ENCODE measurements around the gene RBM17.

RBM17 gene

DNA sequence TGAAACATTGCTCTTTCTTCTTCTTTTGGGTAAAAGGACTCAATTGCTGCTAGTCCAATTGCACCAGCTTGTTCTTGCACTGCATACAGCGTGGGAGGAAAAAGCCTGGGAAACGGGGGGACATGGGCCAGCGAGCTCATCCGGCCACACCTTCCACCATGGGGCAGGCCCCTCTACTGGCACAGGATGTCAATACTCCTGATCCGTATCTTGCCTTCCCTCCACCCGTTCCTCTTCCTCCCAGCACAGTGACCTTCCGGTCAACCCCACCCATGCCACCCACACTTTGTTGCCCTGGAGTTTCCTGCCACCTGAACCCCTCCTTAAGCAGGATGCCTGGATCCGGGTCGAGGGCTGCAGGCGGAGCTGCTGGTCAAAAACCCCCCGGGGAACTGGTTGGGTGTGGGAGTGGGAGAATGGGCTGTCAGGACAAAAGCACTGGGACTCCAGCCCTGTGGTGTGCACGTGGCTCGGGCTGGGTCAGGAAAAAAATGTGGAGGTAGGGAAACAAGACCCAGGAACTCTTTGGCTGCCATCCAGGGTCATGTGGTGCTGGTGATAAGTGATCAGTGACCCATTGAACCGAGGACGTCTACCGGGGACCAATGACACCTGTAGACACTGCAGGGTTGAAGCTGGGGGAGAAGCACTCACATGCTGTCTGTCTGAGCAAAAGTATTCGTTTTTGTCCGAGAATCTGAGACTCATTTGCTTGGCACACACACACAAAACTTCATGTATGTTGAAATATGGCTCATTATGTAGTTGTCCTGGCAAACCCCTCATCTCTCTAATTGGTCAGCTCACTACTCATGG is 34.8 kb upstream of the RBM17 start:
- H3K4ac ChIP-seq (ENCODE audit: low read depth, low read length): no peak overlapping the region
- H2BK15ac ChIP-seq (replicated peaks; ENCODE audit: low read depth): no peak overlapping the region
- H3K56ac ChIP-seq (ENCODE audit: low read length): no peak overlapping the region
- no peak overlapping the region for H4K8ac ChIP-seq (ENCODE audit: low read depth, low read length)
- H3K9ac ChIP-seq (ENCODE audit: low read length): no peak overlapping the region
- H3K18ac ChIP-seq (ENCODE audit: low read length): no peak overlapping the region
- H3K4me3 ChIP-seq (ENCODE audit: low read length): no peak overlapping the region
- no peak overlapping the region for H2BK120ac ChIP-seq (ENCODE audit: low read depth, low read length)
- no peak overlapping the region for H4K5ac ChIP-seq (ENCODE audit: low read length)
- no peaks in the 10 kb centered on the region for H3K27me3 ChIP-seq (ENCODE audit: insufficient read depth, low read length, poor library complexity)
- H3K79me2 ChIP-seq (ENCODE audit: control insufficient read depth, insufficient read depth, low read length): no peaks in the 10 kb centered on the region
- H2AK5ac ChIP-seq (ENCODE audit: low read length): no peak overlapping the region
- no peak overlapping the region for H2BK5ac ChIP-seq (ENCODE audit: low read length)
- H3K27ac ChIP-seq (ENCODE audit: low read depth, low read length): no peak overlapping the region
- no peaks in the 10 kb centered on the region for H3K4me1 ChIP-seq (ENCODE audit: control insufficient read depth, low read depth, low read length)
- DNase-seq: no peak
- WGBS (ENCODE audit: extremely low coverage, insufficient coverage, low lambda C conversion rate): no CpG with 5 or more reads among the region's 18 CpGs
- H3K23ac ChIP-seq (ENCODE audit: low read length): no peak overlapping the region
- H3K4me2 ChIP-seq (ENCODE audit: low read length): no peak overlapping the region
- no peaks in the 10 kb centered on the region for H3K79me1 ChIP-seq (ENCODE audit: low read length)
- no peaks in the 10 kb centered on the region for H3K36me3 ChIP-seq (ENCODE audit: control insufficient read depth, insufficient read depth, low read length)

DNA sequence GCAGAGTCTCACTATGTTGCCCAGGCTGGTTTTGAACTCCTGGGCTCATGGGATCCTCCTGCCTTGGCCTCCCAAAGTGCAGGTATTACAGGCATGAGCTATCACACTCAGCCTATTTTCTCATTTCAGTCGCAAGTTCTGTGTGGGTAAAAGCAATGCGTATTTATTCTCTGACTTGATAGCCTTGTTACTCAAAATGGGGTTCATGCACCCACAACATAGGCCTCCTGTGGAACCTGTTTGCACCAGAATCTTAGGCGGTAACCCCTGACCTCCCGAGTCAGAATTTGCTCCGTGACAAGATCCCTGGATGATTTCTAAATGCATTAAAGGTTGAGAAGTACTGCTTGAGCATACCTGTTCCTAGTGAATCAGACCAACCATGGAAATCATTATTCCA is 34.0 kb upstream of the RBM17 start:
- no peak overlapping the region for H3K23ac ChIP-seq (ENCODE audit: low read length)
- H3K4me3 ChIP-seq (ENCODE audit: low read length): no peak overlapping the region
- no peaks in the 10 kb centered on the region for H3K79me2 ChIP-seq (ENCODE audit: control insufficient read depth, insufficient read depth, low read length)
- H4K8ac ChIP-seq (ENCODE audit: low read depth, low read length): no peak overlapping the region
- H2BK5ac ChIP-seq (ENCODE audit: low read length): no peak overlapping the region
- no peak overlapping the region for H3K56ac ChIP-seq (ENCODE audit: low read length)
- H3K27ac ChIP-seq (ENCODE audit: low read depth, low read length): no peak overlapping the region
- no peak overlapping the region for H2BK120ac ChIP-seq (ENCODE audit: low read depth, low read length)
- H3K4ac ChIP-seq (ENCODE audit: low read depth, low read length): no peak overlapping the region
- no peak overlapping the region for H4K5ac ChIP-seq (ENCODE audit: low read length)
- no peaks in the 10 kb centered on the region for H3K79me1 ChIP-seq (ENCODE audit: low read length)
- WGBS (ENCODE audit: extremely low coverage, insufficient coverage, low lambda C conversion rate): no CpG with 5 or more reads among the region's 5 CpGs
- no peak for DNase-seq
- no peaks in the 10 kb centered on the region for H3K4me1 ChIP-seq (ENCODE audit: control insufficient read depth, low read depth, low read length)
- no peak overlapping the region for H2BK15ac ChIP-seq (replicated peaks; ENCODE audit: low read depth)
- no peak overlapping the region for H3K18ac ChIP-seq (ENCODE audit: low read length)
- H3K9ac ChIP-seq (ENCODE audit: low read length): no peak overlapping the region
- no peak overlapping the region for H2AK5ac ChIP-seq (ENCODE audit: low read length)
- no peaks in the 10 kb centered on the region for H3K36me3 ChIP-seq (ENCODE audit: control insufficient read depth, insufficient read depth, low read length)
- no peaks in the 10 kb centered on the region for H3K27me3 ChIP-seq (ENCODE audit: insufficient read depth, low read length, poor library complexity)
- H3K4me2 ChIP-seq (ENCODE audit: low read length): no peak overlapping the region

DNA sequence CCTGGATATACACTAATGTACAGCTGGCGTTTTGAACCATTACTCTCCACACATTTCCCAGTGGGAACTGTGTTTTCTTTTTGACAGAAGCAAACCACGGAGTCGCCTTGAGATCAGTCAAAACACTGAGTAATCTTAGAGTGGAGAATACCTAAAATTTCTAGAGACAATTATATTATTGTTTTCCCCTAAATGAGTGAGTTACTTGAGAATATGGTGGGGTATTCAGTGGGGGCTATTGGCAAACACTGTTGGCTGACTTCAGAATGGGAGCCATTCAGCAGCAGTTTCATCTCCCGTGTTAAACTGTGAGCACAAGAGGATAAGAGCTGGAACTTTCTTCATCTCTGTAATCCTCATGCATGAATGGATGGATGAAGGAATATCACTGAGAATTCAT is 32.9 kb upstream of the RBM17 start:
- Histone ChIP-seq H3K4me1 (ENCODE audit: control insufficient read depth, low read depth, low read length) (no peaks in the 10 kb centered on the region), H3K79me1 (ENCODE audit: low read length) (no peaks in the 10 kb centered on the region), H2AK5ac (ENCODE audit: low read length) (no peak overlapping the region), H2BK15ac (replicated peaks; ENCODE audit: low read depth) (no peak overlapping the region), H3K4ac (ENCODE audit: low read depth, low read length) (no peak overlapping the region), H2BK5ac (ENCODE audit: low read length) (no peak overlapping the region), H3K4me2 (ENCODE audit: low read length) (no peak overlapping the region), H3K27ac (ENCODE audit: low read depth, low read length) (no peak overlapping the region), H2BK120ac (ENCODE audit: low read depth, low read length) (no peak overlapping the region), H3K56ac (ENCODE audit: low read length) (no peak overlapping the region), H3K23ac (ENCODE audit: low read length) (no peak overlapping the region), H3K36me3 (ENCODE audit: control insufficient read depth, insufficient read depth, low read length) (no peaks in the 10 kb centered on the region), H4K5ac (ENCODE audit: low read length) (no peak overlapping the region), H3K9ac (ENCODE audit: low read length) (no peak overlapping the region), H3K4me3 (ENCODE audit: low read length) (no peak overlapping the region), H4K8ac (ENCODE audit: low read depth, low read length) (no peak overlapping the region), H3K79me2 (ENCODE audit: control insufficient read depth, insufficient read depth, low read length) (no peaks in the 10 kb centered on the region), H3K18ac (ENCODE audit: low read length) (no peak overlapping the region), H3K27me3 (ENCODE audit: insufficient read depth, low read length, poor library complexity) (no peaks in the 10 kb centered on the region)
- no CpG with 5 or more reads among the region's 4 CpGs for WGBS (ENCODE audit: extremely low coverage, insufficient coverage, low lambda C conversion rate)
- DNase-seq: no peak

DNA sequence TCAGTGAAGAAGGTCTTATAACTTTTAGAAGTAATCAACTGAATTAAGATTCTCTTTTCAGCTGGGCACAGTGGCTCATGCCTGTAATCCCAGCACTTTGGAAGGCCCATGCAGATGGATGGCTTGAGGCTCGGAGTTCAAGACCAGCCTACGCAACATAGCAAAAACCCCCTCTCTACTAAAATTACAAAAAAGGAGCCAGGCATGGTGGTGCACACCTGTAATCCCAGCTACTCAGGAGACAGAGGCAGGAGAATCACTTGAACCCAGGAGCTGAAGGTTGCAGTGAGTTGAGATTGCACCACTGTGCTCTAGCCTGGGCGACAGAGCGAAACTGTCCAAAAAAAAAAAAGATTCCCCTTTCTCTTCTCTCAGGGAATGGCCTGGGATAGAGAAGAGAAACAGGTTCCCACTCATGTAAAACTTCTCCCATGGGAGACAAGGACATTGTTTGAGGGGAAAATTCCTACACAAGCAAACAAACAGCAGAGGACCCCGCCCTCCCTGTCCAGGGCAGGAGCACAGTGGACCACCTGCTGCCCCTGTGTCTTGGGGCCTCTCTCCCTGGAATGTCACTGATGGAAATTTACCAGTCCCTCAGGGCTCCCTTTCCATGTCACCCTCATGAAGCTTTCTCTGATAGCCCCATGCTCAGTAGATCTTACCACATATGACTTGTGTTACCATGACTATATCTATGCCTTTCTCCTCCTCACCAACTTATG is 32.3 kb upstream of the RBM17 start:
- Histone ChIP-seq H3K9ac (ENCODE audit: low read length) (no peak overlapping the region), H2BK120ac (ENCODE audit: low read depth, low read length) (no peak overlapping the region), H3K27me3 (ENCODE audit: insufficient read depth, low read length, poor library complexity) (no peaks in the 10 kb centered on the region), H3K18ac (ENCODE audit: low read length) (no peak overlapping the region), H3K79me1 (ENCODE audit: low read length) (no peaks in the 10 kb centered on the region), H3K4me3 (ENCODE audit: low read length) (no peak overlapping the region), H4K5ac (ENCODE audit: low read length) (no peak overlapping the region), H3K4ac (ENCODE audit: low read depth, low read length) (no peak overlapping the region), H3K23ac (ENCODE audit: low read length) (no peak overlapping the region), H2BK15ac (replicated peaks; ENCODE audit: low read depth) (no peak overlapping the region), H3K36me3 (ENCODE audit: control insufficient read depth, insufficient read depth, low read length) (no peaks in the 10 kb centered on the region), H2BK5ac (ENCODE audit: low read length) (no peak overlapping the region), H3K56ac (ENCODE audit: low read length) (no peak overlapping the region), H2AK5ac (ENCODE audit: low read length) (no peak overlapping the region), H4K8ac (ENCODE audit: low read depth, low read length) (no peak overlapping the region), H3K4me2 (ENCODE audit: low read length) (no peak overlapping the region), H3K4me1 (ENCODE audit: control insufficient read depth, low read depth, low read length) (no peaks in the 10 kb centered on the region), H3K27ac (ENCODE audit: low read depth, low read length) (no peak overlapping the region), H3K79me2 (ENCODE audit: control insufficient read depth, insufficient read depth, low read length) (no peaks in the 10 kb centered on the region)
- DNase-seq: no peak
- whole genome bisulfite sequencing (ENCODE audit: extremely low coverage, insufficient coverage, low lambda C conversion rate): no CpG with 5 or more reads among the region's 5 CpGs

DNA sequence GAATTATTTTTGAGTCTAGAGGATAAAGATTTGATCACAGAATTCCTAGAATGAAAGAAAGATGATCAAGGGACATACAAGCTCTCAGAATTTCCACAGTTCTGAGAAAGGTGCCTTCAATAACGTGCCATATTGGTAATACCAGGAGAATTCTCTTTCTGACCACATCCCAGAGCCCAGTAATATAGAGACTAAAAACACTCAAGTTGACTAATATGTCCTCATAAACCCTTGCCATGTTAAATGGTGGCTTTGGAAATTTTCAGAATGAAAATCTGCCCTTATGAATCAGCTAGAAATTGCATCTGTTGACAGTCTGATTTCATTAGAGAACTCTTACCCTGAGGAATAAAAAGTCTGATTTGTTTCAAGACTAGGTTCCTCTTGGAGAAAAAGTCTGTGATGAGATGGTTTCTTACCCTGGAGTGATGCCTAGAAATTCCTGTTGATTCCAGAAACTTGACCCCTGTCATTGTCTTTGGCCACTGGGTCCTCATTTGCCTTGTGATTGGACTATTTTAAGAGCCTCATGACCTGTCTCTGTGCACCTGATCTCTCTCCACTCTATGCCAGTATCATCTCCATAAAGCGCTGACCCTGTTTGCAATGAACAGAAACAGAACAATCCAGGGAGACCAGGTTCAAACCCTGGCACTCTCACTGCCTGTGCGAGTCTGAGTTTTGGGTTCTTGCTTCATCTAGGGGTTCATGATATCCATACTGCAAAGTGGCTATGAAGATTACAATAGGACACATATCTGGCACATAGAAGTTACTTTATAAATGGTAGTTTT is 30.0 kb upstream of the RBM17 start:
- Histone ChIP-seq H3K27me3 (ENCODE audit: insufficient read depth, low read length, poor library complexity) (no peaks in the 10 kb centered on the region), H3K23ac (ENCODE audit: low read length) (no peak overlapping the region), H3K9ac (ENCODE audit: low read length) (no peak overlapping the region), H3K56ac (ENCODE audit: low read length) (no peak overlapping the region), H3K79me1 (ENCODE audit: low read length) (no peaks in the 10 kb centered on the region), H3K4ac (ENCODE audit: low read depth, low read length) (no peak overlapping the region), H3K4me1 (ENCODE audit: control insufficient read depth, low read depth, low read length) (no peaks in the 10 kb centered on the region), H3K36me3 (ENCODE audit: control insufficient read depth, insufficient read depth, low read length) (no peaks in the 10 kb centered on the region), H3K27ac (ENCODE audit: low read depth, low read length) (no peak overlapping the region), H3K4me2 (ENCODE audit: low read length) (no peak overlapping the region), H4K5ac (ENCODE audit: low read length) (no peak overlapping the region), H2AK5ac (ENCODE audit: low read length) (no peak overlapping the region), H3K18ac (ENCODE audit: low read length) (no peak overlapping the region), H2BK120ac (ENCODE audit: low read depth, low read length) (no peak overlapping the region), H3K4me3 (ENCODE audit: low read length) (no peak overlapping the region), H2BK15ac (replicated peaks; ENCODE audit: low read depth) (no peak overlapping the region), H3K79me2 (ENCODE audit: control insufficient read depth, insufficient read depth, low read length) (no peaks in the 10 kb centered on the region), H4K8ac (ENCODE audit: low read depth, low read length) (no peak overlapping the region), H2BK5ac (ENCODE audit: low read length) (no peak overlapping the region)
- WGBS (ENCODE audit: extremely low coverage, insufficient coverage, low lambda C conversion rate): no CpG with 5 or more reads among the region's 3 CpGs
- no peak for DNase-seq
